ENCODE results near the gene KLHDC10.
"Not testable (repeated sequence)": the region's sequence is repeated elsewhere in the genome, so short reads cannot be mapped to it uniquely, and the experiment has no call there.

KLHDC10 gene

GRCh38 chr7:130069978-130070860, at the start of gene KLHDC10:
KLHDC10 (plus strand) TSS chr7:130070534; CDS start chr7:130070644, 110 bp downstream.
- Histone ChIP-seq H3K9ac (ENCODE audit: low read length) (peak within 1 kb of the TSS; percentile 51), H3K27ac (ENCODE audit: low read depth, low read length) (peak within 1 kb of the TSS; percentile 78), H3K27me3 (ENCODE audit: control insufficient read depth, insufficient read depth, low read length) (no peaks in the 10 kb centered on the region), H3K4me3 (ENCODE audit: low read length) (peak within 1 kb of the TSS; percentile 91), H3K36me3 (ENCODE audit: control insufficient read depth, insufficient read depth, low read length) (no peaks in the 10 kb centered on the region), H3K4me1 (ENCODE audit: control insufficient read depth, insufficient read depth, low read length) (peaks cover 11% of the 10 kb centered on the region)

- Histone ChIP-seq H3K4me1 (ENCODE audit: control insufficient read depth, insufficient read depth, low read length) (no peaks in the 10 kb centered on the region), H3K36me3 (ENCODE audit: control insufficient read depth, insufficient read depth, low read length) (peaks cover 25% of the 10 kb centered on the region), H3K4me3 (ENCODE audit: low read length) (no peak overlapping the region), H3K27ac (ENCODE audit: low read depth, low read length) (no peak overlapping the region), H3K27me3 (ENCODE audit: control insufficient read depth, insufficient read depth, low read length) (no peaks in the 10 kb centered on the region), H3K9ac (ENCODE audit: low read length) (no peak overlapping the region)
Observed at GRCh38 chr7:130021105-130021834, 49.1 kb upstream of the KLHDC10 start.

GRCh38 chr7:130022115-130022514, 48.2 kb upstream of the KLHDC10 start:
- Histone ChIP-seq H3K36me3 (ENCODE audit: control insufficient read depth, insufficient read depth, low read length) (peaks cover 26% of the 10 kb centered on the region), H3K27ac (ENCODE audit: low read depth, low read length) (no peak overlapping the region), H3K4me1 (ENCODE audit: control insufficient read depth, insufficient read depth, low read length) (no peaks in the 10 kb centered on the region), H3K27me3 (ENCODE audit: control insufficient read depth, insufficient read depth, low read length) (no peaks in the 10 kb centered on the region), H3K4me3 (ENCODE audit: low read length) (no peak overlapping the region), H3K9ac (ENCODE audit: low read length) (no peak overlapping the region)

- H3K36me3 ChIP-seq (ENCODE audit: control insufficient read depth, insufficient read depth, low read length), result peaks cover 28% of the 10 kb centered on the region
- H3K4me3 ChIP-seq (ENCODE audit: low read length), result no peak overlapping the region
- no peak overlapping the region for H3K9ac ChIP-seq (ENCODE audit: low read length)
- no peaks in the 10 kb centered on the region for H3K4me1 ChIP-seq (ENCODE audit: control insufficient read depth, insufficient read depth, low read length)
- no peaks in the 10 kb centered on the region for H3K27me3 ChIP-seq (ENCODE audit: control insufficient read depth, insufficient read depth, low read length)
- no peak overlapping the region for H3K27ac ChIP-seq (ENCODE audit: low read depth, low read length)
Observed at GRCh38 chr7:130022623-130023175, 47.6 kb upstream of the KLHDC10 start.

- Histone ChIP-seq H3K4me1 (ENCODE audit: control insufficient read depth, insufficient read depth, low read length) (no peaks in the 10 kb centered on the region), H3K36me3 (ENCODE audit: control insufficient read depth, insufficient read depth, low read length) (peaks cover 24% of the 10 kb centered on the region), H3K4me3 (ENCODE audit: low read length) (no peak overlapping the region), H3K27me3 (ENCODE audit: control insufficient read depth, insufficient read depth, low read length) (no peaks in the 10 kb centered on the region), H3K9ac (ENCODE audit: low read length) (no peak overlapping the region), H3K27ac (ENCODE audit: low read depth, low read length) (no peak overlapping the region)
Observed at GRCh38 chr7:130024390-130024789, 45.9 kb upstream of the KLHDC10 start.

GRCh38 chr7:130032698-130033097, 37.6 kb upstream of the KLHDC10 start:
- H3K4me1 ChIP-seq (ENCODE audit: control insufficient read depth, insufficient read depth, low read length), result no peaks in the 10 kb centered on the region
- no peak overlapping the region for H3K27ac ChIP-seq (ENCODE audit: low read depth, low read length)
- H3K36me3 ChIP-seq (ENCODE audit: control insufficient read depth, insufficient read depth, low read length), result peaks cover 16% of the 10 kb centered on the region
- H3K4me3 ChIP-seq (ENCODE audit: low read length), result no peak overlapping the region
- no peak overlapping the region for H3K9ac ChIP-seq (ENCODE audit: low read length)
- H3K27me3 ChIP-seq (ENCODE audit: control insufficient read depth, insufficient read depth, low read length), result no peaks in the 10 kb centered on the region

GRCh38 chr7:130037703-130038102, 32.6 kb upstream of the KLHDC10 start:
- H3K27ac ChIP-seq (ENCODE audit: low read depth, low read length), result no peak overlapping the region
- H3K9ac ChIP-seq (ENCODE audit: low read length), result no peak overlapping the region
- H3K36me3 ChIP-seq (ENCODE audit: control insufficient read depth, insufficient read depth, low read length), result peaks cover 17% of the 10 kb centered on the region
- H3K4me3 ChIP-seq (ENCODE audit: low read length), result no peak overlapping the region
- H3K27me3 ChIP-seq (ENCODE audit: control insufficient read depth, insufficient read depth, low read length), result no peaks in the 10 kb centered on the region
- H3K4me1 ChIP-seq (ENCODE audit: control insufficient read depth, insufficient read depth, low read length), result no peaks in the 10 kb centered on the region

- Histone ChIP-seq H3K27me3 (ENCODE audit: control insufficient read depth, insufficient read depth, low read length) (no peaks in the 10 kb centered on the region), H3K9ac (ENCODE audit: low read length) (no peak overlapping the region), H3K4me3 (ENCODE audit: low read length) (no peak overlapping the region), H3K4me1 (ENCODE audit: control insufficient read depth, insufficient read depth, low read length) (no peaks in the 10 kb centered on the region), H3K36me3 (ENCODE audit: control insufficient read depth, insufficient read depth, low read length) (peaks cover 14% of the 10 kb centered on the region), H3K27ac (ENCODE audit: low read depth, low read length) (no peak overlapping the region)
Observed at GRCh38 chr7:130040576-130040975, 29.8 kb upstream of the KLHDC10 start.

GRCh38 chr7:130047831-130048230, 22.5 kb upstream of the KLHDC10 start:
- Histone ChIP-seq H3K4me1 (ENCODE audit: control insufficient read depth, insufficient read depth, low read length) (peaks cover 4% of the 10 kb centered on the region), H3K9ac (ENCODE audit: low read length) (no peak overlapping the region), H3K27ac (ENCODE audit: low read depth, low read length) (no peak overlapping the region), H3K36me3 (ENCODE audit: control insufficient read depth, insufficient read depth, low read length) (no peaks in the 10 kb centered on the region), H3K4me3 (ENCODE audit: low read length) (no peak overlapping the region), H3K27me3 (ENCODE audit: control insufficient read depth, insufficient read depth, low read length) (no peaks in the 10 kb centered on the region)

- Histone ChIP-seq H3K4me3 (ENCODE audit: low read length) (no peak overlapping the region), H3K27me3 (ENCODE audit: control insufficient read depth, insufficient read depth, low read length) (no peaks in the 10 kb centered on the region), H3K9ac (ENCODE audit: low read length) (no peak overlapping the region), H3K4me1 (ENCODE audit: control insufficient read depth, insufficient read depth, low read length) (peaks cover 4% of the 10 kb centered on the region), H3K27ac (ENCODE audit: low read depth, low read length) (no peak overlapping the region), H3K36me3 (ENCODE audit: control insufficient read depth, insufficient read depth, low read length) (no peaks in the 10 kb centered on the region)
Observed at GRCh38 chr7:130048906-130049305, 21.4 kb upstream of the KLHDC10 start.

- not testable (repeated sequence) for H3K27me3 ChIP-seq (ENCODE audit: control insufficient read depth, insufficient read depth, low read length); H3K9ac ChIP-seq (ENCODE audit: low read length); H3K27ac ChIP-seq (ENCODE audit: low read depth, low read length); H3K36me3 ChIP-seq (ENCODE audit: control insufficient read depth, insufficient read depth, low read length); H3K4me3 ChIP-seq (ENCODE audit: low read length); H3K4me1 ChIP-seq (ENCODE audit: control insufficient read depth, insufficient read depth, low read length)
Observed at GRCh38 chr7:130052250-130052649, 18.1 kb upstream of the KLHDC10 start.

GRCh38 chr7:130055198-130055597, 15.1 kb upstream of the KLHDC10 start:
- H3K9ac ChIP-seq (ENCODE audit: low read length); H3K27ac ChIP-seq (ENCODE audit: low read depth, low read length); H3K36me3 ChIP-seq (ENCODE audit: control insufficient read depth, insufficient read depth, low read length): not testable (repeated sequence)

More at GRCh38 chr7:130055198-130055597, 15.1 kb upstream of the KLHDC10 start:
- not testable (repeated sequence) for H3K27me3 ChIP-seq (ENCODE audit: control insufficient read depth, insufficient read depth, low read length); H3K4me1 ChIP-seq (ENCODE audit: control insufficient read depth, insufficient read depth, low read length); H3K4me3 ChIP-seq (ENCODE audit: low read length)
